SK-N-SH (cell line): ENCODE results near the gene DUSP10. TPM values are rescaled to one million over a fixed set of nuclear protein-coding genes. Genes with fewer than 3 reads are reported as not detected.

Source experiments
- CTCF ChIA-PET: fragments of 300-600, 350-600 bp; formaldehyde crosslinking; extraction: SDS; loops from one replicate; lab custom pipeline; 2021; lab: Yijun Ruan, JAX
- POLR2A ChIA-PET: fragments of 350-600 bp; sonication (Branson Sonifier 250); formaldehyde crosslinking; extraction: SDS; loops from one replicate; lab custom pipeline; 2020; ENCODE audit warnings: antibody characterized with exemption, inconsistent platforms; lab: Yijun Ruan, JAX
- DNase-seq: peaks from one replicate; pipeline ENCODE4 v3.0.0; 2012
- H2AFZ ChIP-seq: fragments of 200-600 bp; sonication (generic); 2 replicates; pipeline ENCODE4 v1.8.1; 2016; ENCODE audit warnings: antibody characterized with exemption, mild to moderate bottlenecking, low read depth
- H3F3A ChIP-seq: fragments of 200-600 bp; sonication (generic); replicated peaks from 2 replicates; pipeline ENCODE3; 2016; ENCODE audit warnings: antibody characterized with exemption, mild to moderate bottlenecking; ENCODE audit not compliant: insufficient read depth
- H3K27ac ChIP-seq, 2 experiments: fragments of 200-500 bp in 1 of 2; fragments of 200-600 bp in 1 of 2; sonication (Bioruptor generic) in 1 of 2; sonication (generic), shearing (Covaris generic) in 1 of 2; 2 replicates each; pipeline versions ENCODE4 v1.5.1 to v1.6.1; 2014 to 2016; ENCODE audit warnings: low read depth in 2 of 2, inconsistent platforms in 1 of 2, low read length in 1 of 2, mild to moderate bottlenecking in 1 of 2, mixed read lengths in 1 of 2
- H3K27me3 ChIP-seq: fragments of 200-600 bp; sonication (generic), shearing (Covaris generic); 2 replicates; pipeline ENCODE4 v1.6.1; 2016; ENCODE audit warnings: mixed run types; ENCODE audit not compliant: insufficient read depth
- H3K36me3 ChIP-seq, 2 experiments: fragments of 200-500 bp in 1 of 2; fragments of 200-600 bp in 1 of 2; sonication (Bioruptor generic) in 1 of 2; sonication (generic) in 1 of 2; replicated peaks in 1 of 2; 2 replicates each; pipeline versions ENCODE3 to v1.5.1; 2014 to 2016; ENCODE audit warnings: low read length in 1 of 2, mild to moderate bottlenecking in 1 of 2; ENCODE audit not compliant: insufficient read depth in 2 of 2, control insufficient read depth in 1 of 2
- H3K4me1 ChIP-seq, 2 experiments: fragments of 200-500 bp in 1 of 2; fragments of 200-600 bp in 1 of 2; sonication (Bioruptor generic) in 1 of 2; sonication (generic), shearing (Covaris generic) in 1 of 2; 2 replicates each; pipeline versions ENCODE4 v1.5.1 to v1.6.1; 2014 to 2016; ENCODE audit warnings: low read depth in 1 of 2, low read length in 1 of 2, mixed run types in 1 of 2; ENCODE audit not compliant: insufficient read depth in 2 of 2, control insufficient read depth in 1 of 2
- H3K4me2 ChIP-seq: fragments of 200-600 bp; sonication (generic), shearing (Covaris generic); 2 replicates; pipeline ENCODE4 v1.6.1; 2017; ENCODE audit warnings: mixed run types
- H3K4me3 ChIP-seq, 2 experiments: fragments of 200-500 bp in 1 of 2; fragments of 200-600 bp in 1 of 2; sonication (Bioruptor generic) in 1 of 2; sonication (generic), shearing (Covaris generic) in 1 of 2; 2 replicates each; pipeline versions ENCODE4 v1.5.1 to v1.8.1; 2014 to 2016; ENCODE audit warnings: low read depth in 2 of 2, inconsistent platforms in 1 of 2, low read length in 1 of 2, mild to moderate bottlenecking in 1 of 2, mixed read lengths in 1 of 2, moderate library complexity in 1 of 2
- H3K79me2 ChIP-seq: fragments of 200-600 bp; sonication (generic); 2 replicates; pipeline ENCODE4 v1.8.1; 2017; ENCODE audit warnings: mild to moderate bottlenecking; ENCODE audit not compliant: insufficient read depth
- H3K9ac ChIP-seq: fragments of 200-600 bp; sonication (generic); 2 replicates; pipeline ENCODE4 v1.6.1; 2017; ENCODE audit warnings: mixed run types
- H3K9me2 ChIP-seq: fragments of 200-600 bp; sonication (generic); 2 replicates; pipeline ENCODE4 v1.6.1; 2017; ENCODE audit warnings: mixed run types
- H3K9me3 ChIP-seq: fragments of 200-600 bp; sonication (generic); 2 replicates; pipeline ENCODE4 v1.6.1; 2017; ENCODE audit warnings: mixed run types, mild to moderate bottlenecking, moderate library complexity
- H4K20me1 ChIP-seq: fragments of 200-600 bp; sonication (generic); 2 replicates; pipeline ENCODE4 v1.6.1; 2017; ENCODE audit warnings: mild to moderate bottlenecking, mixed run types; ENCODE audit not compliant: insufficient read depth
- CHD2 ChIP-seq: fragments of 150-350 bp; IDR thresholded peaks from 2 replicates; pipeline ENCODE4 v1.6.1; 2018; ENCODE audit warnings: low read length; ENCODE audit not compliant: partially characterized antibody
- CTCF ChIP-seq: fragments of 200-600 bp; sonication (generic); IDR thresholded peaks from 2 replicates; pipeline ENCODE4 v1.6.1; 2017; ENCODE audit warnings: antibody characterized with exemption, mild to moderate bottlenecking, moderate library complexity
- FOXJ3 ChIP-seq: sonication (generic); formaldehyde crosslinking; IDR thresholded peaks from 2 replicates; pipeline ENCODE4 v1.5.1; 2020; ENCODE audit warnings: mild to moderate bottlenecking, missing genetic modification reagents
- FOXM1 ChIP-seq: IDR thresholded peaks from 2 replicates; pipeline ENCODE4 v1.4.0; 2012; ENCODE audit warnings: low read depth, mild to moderate bottlenecking
- MAX ChIP-seq: IDR thresholded peaks from 2 replicates; pipeline ENCODE4 v1.4.0; 2012; ENCODE audit warnings: low read depth
- NFIC ChIP-seq: IDR thresholded peaks from 2 replicates; pipeline ENCODE4 v1.4.0; 2012; ENCODE audit warnings: borderline replicate concordance
- NRF1 ChIP-seq: IDR thresholded peaks from 2 replicates; pipeline ENCODE4 v1.6.1; 2012; ENCODE audit warnings: low read depth, mild to moderate bottlenecking, low read length
- POLR2AphosphoS5 ChIP-seq: IDR thresholded peaks from 2 replicates; pipeline ENCODE4 v1.6.1; 2012; ENCODE audit warnings: low read depth, low read length
- TCF12 ChIP-seq: IDR thresholded peaks from 2 replicates; pipeline ENCODE4 v1.4.0; 2012
- USF1 ChIP-seq: IDR thresholded peaks from 2 replicates; pipeline ENCODE4 v1.4.0; 2012; ENCODE audit warnings: low read depth, borderline replicate concordance
- WGBS: methylation state at CpG from one replicate; pipeline ENCODE4 v1.1.6; 2017; ENCODE audit warnings: low lambda C conversion rate; 5-methylcytosine and 5-hydroxymethylcytosine counted together
- polyA plus RNA-seq, 3 experiments: library from polyadenylated mRNA; depleted of rRNA; stranded (reverse); fragments of >200 nt; gene quantifications; 2 replicates each; pipeline ENCODE4 v1.2.3, GENCODE V29; 2012
- TF ChIP-seq, protein P1 (sequence below): IDR thresholded peaks from 2 replicates; pipeline ENCODE4; 2012

The DUSP10 gene
- polyA plus RNA-seq, 1 of the 3 experiments (the other 2 are of a cell fraction), result 6.4 TPM

- H3K4me3 ChIP-seq, result no peak overlapping the region
- ChIA-PET CTCF (no interaction called here), POLR2A (no interaction called here)
- H3K9me2 ChIP-seq, result no peaks in the 10 kb centered on the region
- H3K9me3 ChIP-seq, result no peaks in the 10 kb centered on the region
- H3K27me3 ChIP-seq, result no peaks in the 10 kb centered on the region
- no peaks in the 10 kb centered on the region for H4K20me1 ChIP-seq
- H3K4me1 ChIP-seq, result peaks cover 0 to 7% of the 10 kb centered on the region in 2 experiments; a peak in 1 of 4 replicates
- H3K9ac ChIP-seq, result no peak overlapping the region
- no peaks in the 10 kb centered on the region for H3F3A ChIP-seq
- H3K27ac ChIP-seq, result no peak overlapping the region
- DNase-seq, result no peak
- TF ChIP-seq CTCF (no peak), FOXM1 (no peak), MAX (no peak)
- TF ChIP-seq, protein P1, sequence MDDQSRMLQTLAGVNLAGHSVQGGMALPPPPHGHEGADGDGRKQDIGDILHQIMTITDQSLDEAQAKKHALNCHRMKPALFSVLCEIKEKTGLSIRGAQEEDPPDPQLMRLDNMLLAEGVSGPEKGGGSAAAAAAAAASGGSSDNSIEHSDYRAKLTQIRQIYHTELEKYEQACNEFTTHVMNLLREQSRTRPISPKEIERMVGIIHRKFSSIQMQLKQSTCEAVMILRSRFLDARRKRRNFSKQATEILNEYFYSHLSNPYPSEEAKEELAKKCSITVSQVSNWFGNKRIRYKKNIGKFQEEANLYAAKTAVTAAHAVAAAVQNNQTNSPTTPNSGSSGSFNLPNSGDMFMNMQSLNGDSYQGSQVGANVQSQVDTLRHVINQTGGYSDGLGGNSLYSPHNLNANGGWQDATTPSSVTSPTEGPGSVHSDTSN, result no peak
- H3K4me2 ChIP-seq, result no peak overlapping the region
- no peak overlapping the region for H2AFZ ChIP-seq
- H3K79me2 ChIP-seq, result no peaks in the 10 kb centered on the region
- H3K36me3 ChIP-seq, result no peaks in the 10 kb centered on the region
These were observed 50.6 kb downstream of the DUSP10 start for GRCh38 chr1:221691261-221691660.

DNA sequence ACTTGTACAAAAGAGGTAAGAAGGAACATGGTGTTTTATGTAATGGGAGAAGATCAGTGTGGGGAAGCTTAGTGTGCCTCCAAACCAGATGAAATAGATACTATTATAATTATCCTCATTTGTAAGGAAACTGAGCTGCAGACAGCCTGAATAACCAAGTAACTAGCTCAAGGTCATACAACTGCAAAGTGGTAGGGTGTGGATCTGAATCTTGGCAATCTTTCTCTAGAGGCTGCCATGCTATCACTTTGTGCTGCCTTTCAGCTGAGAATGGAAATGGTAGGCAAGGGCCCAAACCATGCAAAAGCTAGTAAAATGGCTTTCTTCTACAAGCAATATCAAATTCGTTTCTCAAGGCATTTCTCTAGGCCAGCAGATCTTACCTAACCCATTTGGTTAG lies 51.0 kb downstream of the DUSP10 start:
- peaks cover 0 to 3% of the 10 kb centered on the region in 2 experiments; a peak in 1 of 4 replicates for H3K4me1 ChIP-seq
- TF ChIP-seq CHD2 (no peak), FOXJ3 (CRISPR knock-in tag) (no peak), NRF1 (no peak), POLR2AphosphoS5 (no peak), TCF12 (no peak), USF1 (no peak), NFIC (no peak)
- no peak overlapping the region for H3K9ac ChIP-seq
- H3K4me3 ChIP-seq, result no peak overlapping the region
- no peak for DNase-seq
- H3K36me3 ChIP-seq, result no peaks in the 10 kb centered on the region
- H3K9me2 ChIP-seq, result no peaks in the 10 kb centered on the region
- no peak overlapping the region for H2AFZ ChIP-seq
- POLR2A ChIA-PET, result no interaction called here
- H4K20me1 ChIP-seq, result no peaks in the 10 kb centered on the region
- no peaks in the 10 kb centered on the region for H3K9me3 ChIP-seq
- 43% methylated on average over 1 of the region's 1 CpG for WGBS
- no peak overlapping the region for H3K4me2 ChIP-seq
- H3K27me3 ChIP-seq, result no peaks in the 10 kb centered on the region
- no peaks in the 10 kb centered on the region for H3K79me2 ChIP-seq
- H3K27ac ChIP-seq, result no peak overlapping the region
- CTCF ChIA-PET, result no interaction called here
- H3F3A ChIP-seq, result no peaks in the 10 kb centered on the region
